Astrocyte (in vitro differentiated cells and primary cell): Measurements from ENCODE around the gene SHTN1.

Experiments used
- CTCF ChIP-seq: IDR thresholded peaks from 2 replicates; pipeline ENCODE4 v1.5.1; 2011; ENCODE audit warnings: low read depth, mild to moderate bottlenecking, inconsistent platforms, low read length, moderate library complexity; ENCODE audit not compliant: insufficient read depth
- EZH2 ChIP-seq: IDR thresholded peaks from 2 replicates; pipeline ENCODE4 v1.6.1; 2012; ENCODE audit warnings: mild to moderate bottlenecking, low read length, inconsistent platforms; ENCODE audit not compliant: insufficient read depth

- no peak for TF ChIP-seq EZH2
- TF ChIP-seq CTCF = no peak
Measured at GRCh38 chr10:116836083-116836482, 168.9 kb downstream of the SHTN1 start.
